ENCODE data around the gene MAP4K3. TPM values are rescaled to one million over a fixed set of nuclear protein-coding genes. Genes with fewer than 3 reads are reported as not detected.

Gene MAP4K3
- 10 to 100 TPM; 16.1 to 17.7 TPM for total RNA-seq

DNA sequence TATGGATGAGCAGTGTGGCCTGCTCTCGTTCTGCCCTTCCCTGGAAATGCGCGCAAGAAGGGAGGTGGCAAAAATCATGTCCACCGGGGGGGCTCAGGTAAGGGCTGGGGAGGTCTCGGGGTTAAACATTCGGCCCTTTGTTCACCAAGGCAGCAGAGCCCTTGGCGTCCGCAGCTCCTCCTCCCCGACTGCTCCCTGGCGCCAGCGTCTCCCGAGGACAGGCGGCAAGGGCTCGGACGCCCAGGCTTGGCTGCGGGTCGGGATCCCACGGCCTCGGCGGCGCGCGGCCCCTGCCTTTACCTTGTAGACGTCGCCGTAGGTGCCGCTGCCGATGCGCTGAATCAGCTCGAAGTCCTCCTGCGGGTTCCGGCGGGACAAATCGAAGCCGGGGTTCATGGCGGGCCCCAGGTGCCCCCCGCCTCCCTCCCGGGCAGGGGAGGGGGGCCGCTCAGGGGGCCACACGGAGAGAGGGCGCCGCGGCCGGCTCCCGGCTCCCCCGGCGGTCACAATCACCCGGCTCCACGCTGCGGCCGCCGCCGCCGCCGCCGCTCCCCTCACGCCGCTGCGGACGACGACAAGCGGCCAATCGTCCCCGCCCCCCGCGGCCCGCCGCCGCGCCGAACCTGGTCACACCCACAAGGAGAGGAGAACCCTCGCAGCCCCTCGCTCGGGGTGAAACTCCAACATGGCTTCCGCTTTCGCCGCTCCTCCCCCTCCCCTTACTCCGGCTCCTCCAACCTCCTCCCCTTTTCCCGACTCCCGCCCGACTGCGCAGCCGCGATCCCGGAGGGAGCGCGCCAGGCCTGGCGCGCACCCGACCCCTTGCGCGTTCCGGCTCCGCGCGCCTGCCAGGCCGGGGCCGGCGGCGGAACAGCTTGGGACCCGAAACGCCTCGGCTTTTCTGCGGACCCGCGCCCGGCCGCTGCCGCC, at the start of gene MAP4K3:
Gene MAP4K3, minus strand, starts transcription at position 694 of the 930 bp plus-strand sequence. Its CDS starts 298 bp downstream, at position 396.
- Mint-ChIP-seq H3K27ac (peak within 1 kb of the TSS; percentile 82 to 93), H3K9me3 (no peaks in the 10 kb centered on the region), H3K36me3 (peaks cover 7 to 11% of the 10 kb centered on the region in 2 donors)
- peak; percentile 75 to 76 for ATAC-seq
- peak; percentile 76 to 86 for DNase-seq (ENCODE audit: low spot score in 2 of 2)

DNA sequence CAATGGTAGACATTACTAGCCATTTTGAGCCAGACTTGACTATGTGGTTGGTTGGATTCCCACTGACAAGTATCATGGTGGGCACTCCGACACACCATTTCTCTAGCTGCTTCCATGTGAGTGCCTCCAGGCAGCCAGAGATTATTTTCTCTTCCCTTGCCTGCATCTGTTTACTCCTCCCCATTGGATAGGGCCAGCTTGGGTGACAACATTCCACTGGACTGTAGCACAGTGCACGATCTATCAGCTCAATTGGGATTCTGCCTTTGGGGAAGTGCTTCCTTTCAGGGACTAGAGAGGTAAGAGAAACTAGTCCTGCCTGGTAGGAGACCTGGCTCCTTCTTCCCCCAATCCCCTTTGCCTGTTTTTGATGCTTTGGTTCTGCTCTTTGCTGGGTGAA, 49.0 kb upstream of the MAP4K3 start:
- no peak for ATAC-seq
- DNase-seq (ENCODE audit: low spot score in 2 of 2): no peak
- H3K27ac Mint-ChIP-seq: no peak overlapping the region
- peaks cover 0 to 13% of the 10 kb centered on the region in 2 donors for H3K36me3 Mint-ChIP-seq
- H3K9me3 Mint-ChIP-seq: no peaks in the 10 kb centered on the region

DNA sequence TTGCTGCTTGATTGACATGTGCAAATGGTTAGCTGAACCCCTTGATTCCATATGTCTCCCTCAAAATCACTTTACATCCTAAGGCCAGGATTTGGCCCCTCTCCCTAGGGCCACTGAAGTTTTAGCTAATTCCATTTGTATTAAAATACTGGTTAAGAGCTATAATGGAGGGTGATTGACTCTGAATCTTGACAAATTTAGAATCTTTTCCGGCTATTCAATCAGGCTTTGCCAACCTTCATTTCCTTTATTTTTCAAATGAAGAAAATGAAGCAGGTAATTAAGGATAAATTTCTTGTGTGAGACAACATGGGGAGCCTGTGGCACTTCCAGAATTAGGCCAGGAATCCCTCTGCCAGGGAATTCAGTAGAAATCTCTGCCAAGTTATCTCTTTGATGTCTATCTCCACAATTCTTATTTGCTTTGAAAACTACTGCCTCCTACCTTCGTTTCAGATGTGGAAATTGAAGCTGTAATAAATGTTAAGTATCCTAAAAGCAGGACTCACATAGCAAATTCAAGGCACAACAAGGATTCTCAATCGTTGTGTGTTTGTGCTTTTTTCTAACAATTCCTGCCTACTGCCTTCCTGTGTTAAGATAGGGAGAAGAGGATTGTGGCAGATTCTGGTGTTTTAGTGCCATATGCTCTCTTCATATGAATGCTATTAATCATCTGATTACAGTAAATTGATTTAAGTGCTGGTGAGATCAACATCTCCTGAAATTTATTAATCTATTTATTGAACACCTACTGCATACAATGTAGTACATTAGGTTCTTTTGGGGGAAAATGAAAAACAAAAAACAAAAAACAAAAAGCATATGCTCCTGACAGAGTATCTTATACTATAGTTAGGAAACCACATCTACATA, 47.8 kb upstream of the MAP4K3 start:
- Mint-ChIP-seq H3K36me3 (peaks cover 0 to 13% of the 10 kb centered on the region in 2 donors), H3K27ac (no peak overlapping the region), H3K9me3 (no peaks in the 10 kb centered on the region)
- ATAC-seq (no peak), DNase-seq (ENCODE audit: low spot score in 2 of 2) (no peak)

DNA sequence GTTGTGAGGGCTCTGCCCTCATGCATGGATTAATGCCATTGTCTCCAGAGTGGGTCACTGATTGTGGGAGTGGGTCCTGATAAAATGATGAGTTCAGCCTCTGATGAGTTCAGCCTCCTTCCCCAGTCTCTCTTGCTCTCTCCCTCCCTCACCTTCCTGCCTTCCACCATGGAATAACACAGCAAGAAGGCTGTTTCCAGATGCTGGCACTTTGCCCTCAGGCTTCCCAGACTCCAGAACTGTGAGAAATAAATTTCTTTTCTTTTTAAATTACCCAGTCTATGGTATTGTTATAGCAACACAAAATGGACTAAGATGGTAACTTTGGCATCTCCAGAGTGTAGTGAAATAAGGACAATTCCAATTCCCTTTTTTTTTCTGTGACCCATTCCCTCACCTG, 47.1 kb upstream of the MAP4K3 start:
- DNase-seq (ENCODE audit: low spot score in 2 of 2): no peak

DNA sequence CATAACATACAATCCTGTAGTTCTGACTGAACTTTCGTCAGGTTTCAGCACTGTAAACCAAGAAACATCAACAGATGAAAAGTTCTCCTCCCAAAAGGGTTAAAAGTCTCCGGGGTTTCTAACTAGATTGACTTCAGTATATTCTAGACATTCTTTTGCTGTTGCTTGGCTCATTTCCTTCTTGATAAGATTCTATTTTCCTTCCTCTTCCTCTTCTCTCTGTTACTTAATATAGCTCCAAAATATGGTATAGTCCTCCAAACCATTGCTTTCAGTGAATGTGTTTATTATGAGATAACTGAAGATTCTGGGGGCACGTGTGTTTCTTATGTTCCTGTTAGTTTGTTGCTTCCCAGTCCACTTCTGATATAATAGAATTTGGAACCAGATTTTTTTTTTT, 46.4 kb upstream of the MAP4K3 start:
- ATAC-seq: no peak
- Mint-ChIP-seq H3K36me3 (peaks cover 0 to 18% of the 10 kb centered on the region in 2 donors), H3K9me3 (no peaks in the 10 kb centered on the region), H3K27ac (no peak overlapping the region)
- no peak for DNase-seq (ENCODE audit: low spot score in 2 of 2)

More for the DNA sequence above, 47.1 kb upstream of the MAP4K3 start:
- peaks cover 0 to 13% of the 10 kb centered on the region in 2 donors for H3K36me3 Mint-ChIP-seq
- no peaks in the 10 kb centered on the region for H3K9me3 Mint-ChIP-seq
- no peak overlapping the region for H3K27ac Mint-ChIP-seq
- ATAC-seq: no peak

DNA sequence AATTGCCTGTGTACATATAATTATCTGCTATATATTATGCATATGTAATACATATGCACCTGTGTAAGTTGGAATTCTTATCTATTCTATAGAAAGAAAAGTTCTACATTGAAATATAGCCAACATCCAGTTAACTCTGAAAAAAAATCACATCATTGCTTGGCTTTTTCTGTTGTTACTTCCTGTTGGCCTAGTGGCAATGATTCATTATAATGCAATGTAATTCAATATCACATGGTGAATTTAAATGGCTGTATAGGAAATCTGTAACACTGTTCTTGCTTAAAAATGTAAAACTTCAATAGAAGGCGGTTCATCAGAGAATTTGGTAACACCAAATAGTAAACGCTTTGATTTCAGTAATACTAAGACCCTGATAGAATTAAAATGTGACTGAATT, 44.5 kb upstream of the MAP4K3 start:
- Mint-ChIP-seq H3K27ac (no peak overlapping the region), H3K36me3 (peaks cover 18 to 33% of the 10 kb centered on the region in 2 donors), H3K9me3 (peaks cover 7 to 14% of the 10 kb centered on the region in 2 donors)
- DNase-seq (ENCODE audit: low spot score in 2 of 2): no peak
- no peak for ATAC-seq

DNA sequence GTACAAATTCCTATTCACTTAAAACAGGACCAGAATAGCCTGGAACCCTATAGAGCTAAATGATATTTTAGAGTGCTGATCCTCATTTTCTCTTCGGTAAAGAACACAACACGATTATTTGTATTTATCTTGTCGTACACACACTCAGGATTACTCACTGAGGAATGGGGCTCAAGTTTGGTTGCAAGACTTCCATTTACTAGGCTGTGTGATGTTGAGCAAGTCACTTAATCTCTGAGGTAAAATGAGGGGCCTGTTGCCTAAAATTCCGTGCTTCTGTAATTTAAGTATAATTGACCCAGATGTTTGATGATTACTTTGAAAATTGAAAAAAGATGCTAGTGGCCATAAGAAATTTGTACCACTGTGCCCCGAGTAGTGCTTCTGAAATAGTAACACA, 42.6 kb upstream of the MAP4K3 start:
- ATAC-seq (no peak), DNase-seq (ENCODE audit: low spot score in 2 of 2) (no peak)
- Mint-ChIP-seq H3K27ac (no peak overlapping the region), H3K36me3 (peaks cover 22 to 29% of the 10 kb centered on the region in 2 donors), H3K9me3 (peaks cover 10 to 18% of the 10 kb centered on the region in 2 donors)

DNA sequence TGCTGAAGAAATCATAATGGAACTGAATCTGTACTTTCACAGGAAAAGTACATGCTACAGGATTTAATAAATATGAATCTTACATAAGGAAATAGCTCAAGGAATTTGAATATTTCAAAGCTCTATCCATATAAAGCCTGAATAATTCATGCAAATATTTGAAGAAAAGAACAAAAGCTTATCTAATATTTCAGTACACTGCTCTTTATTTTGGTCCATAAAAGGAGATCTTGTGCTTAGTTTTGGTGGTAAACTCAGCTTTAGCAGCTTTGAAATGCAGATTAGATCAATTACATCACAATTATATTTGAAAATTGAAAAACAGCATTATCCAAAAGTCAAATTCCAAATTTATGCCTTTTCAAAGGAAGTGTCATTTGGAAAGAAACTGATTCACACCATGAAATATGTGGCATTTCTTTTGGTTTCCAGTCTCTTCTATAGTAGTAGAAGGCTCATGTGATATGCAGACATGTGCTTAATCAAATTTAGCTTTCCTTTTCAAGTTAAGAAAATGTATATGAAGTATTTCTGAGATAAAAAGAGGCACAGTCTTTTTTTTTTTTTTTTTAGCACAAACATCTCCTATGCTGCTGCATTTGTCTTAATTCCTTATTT, 42.1 kb upstream of the MAP4K3 start:
- no peak overlapping the region for H3K27ac Mint-ChIP-seq
- H3K9me3 Mint-ChIP-seq: peaks cover 10 to 18% of the 10 kb centered on the region in 2 donors
- peaks cover 22 to 29% of the 10 kb centered on the region in 2 donors for H3K36me3 Mint-ChIP-seq
- ATAC-seq (no peak), DNase-seq (ENCODE audit: low spot score in 2 of 2) (no peak)

DNA sequence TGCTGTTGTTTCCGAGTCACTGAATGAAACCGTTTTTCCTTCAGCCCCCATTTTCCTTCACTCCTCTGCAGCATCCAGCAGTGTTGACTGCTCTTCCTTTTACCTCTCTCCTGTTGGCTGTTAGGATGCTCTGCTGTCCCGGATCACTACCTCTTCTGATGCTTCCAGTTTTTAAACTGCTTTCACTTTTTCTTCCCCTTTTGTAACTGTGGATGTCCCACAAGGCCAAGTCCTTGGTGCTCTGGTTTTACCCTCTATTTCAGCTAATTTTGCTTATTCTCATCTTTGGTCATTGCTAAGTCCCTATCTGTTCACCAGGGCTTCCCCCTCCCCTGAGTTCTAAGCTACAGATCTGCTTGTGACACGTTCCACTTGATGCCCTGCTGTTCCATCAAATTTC, 39.4 kb upstream of the MAP4K3 start:
- H3K27ac Mint-ChIP-seq: no peak overlapping the region
- H3K9me3 Mint-ChIP-seq: peaks cover 10 to 18% of the 10 kb centered on the region in 2 donors
- no peak for DNase-seq (ENCODE audit: low spot score in 2 of 2)
- peaks cover 22 to 30% of the 10 kb centered on the region in 2 donors for H3K36me3 Mint-ChIP-seq
- ATAC-seq: no peak

DNA sequence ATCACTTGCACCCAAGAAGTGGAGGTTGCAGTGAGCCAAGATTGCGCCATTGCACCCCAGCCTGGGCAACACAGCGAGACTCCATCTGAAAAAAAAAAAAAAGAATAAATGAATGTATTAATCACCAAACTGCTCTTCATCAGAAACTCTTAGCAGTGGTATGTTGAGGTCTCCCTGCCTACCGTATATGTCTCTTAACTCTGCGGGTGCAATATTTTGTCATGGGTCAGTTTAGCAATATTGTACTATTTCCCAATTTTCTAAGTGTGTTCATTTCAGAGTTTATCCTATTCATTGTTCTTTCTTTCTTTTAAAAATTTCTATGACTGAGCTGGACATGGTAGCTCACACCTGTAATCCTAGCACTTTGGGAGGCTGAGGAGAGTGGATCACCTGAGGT, 37.9 kb upstream of the MAP4K3 start:
- Mint-ChIP-seq H3K27ac (no peak overlapping the region), H3K9me3 (peaks cover 10 to 18% of the 10 kb centered on the region in 2 donors), H3K36me3 (peaks cover 22 to 34% of the 10 kb centered on the region in 2 donors)
- DNase-seq (ENCODE audit: low spot score in 2 of 2) (no peak), ATAC-seq (no peak)

DNA sequence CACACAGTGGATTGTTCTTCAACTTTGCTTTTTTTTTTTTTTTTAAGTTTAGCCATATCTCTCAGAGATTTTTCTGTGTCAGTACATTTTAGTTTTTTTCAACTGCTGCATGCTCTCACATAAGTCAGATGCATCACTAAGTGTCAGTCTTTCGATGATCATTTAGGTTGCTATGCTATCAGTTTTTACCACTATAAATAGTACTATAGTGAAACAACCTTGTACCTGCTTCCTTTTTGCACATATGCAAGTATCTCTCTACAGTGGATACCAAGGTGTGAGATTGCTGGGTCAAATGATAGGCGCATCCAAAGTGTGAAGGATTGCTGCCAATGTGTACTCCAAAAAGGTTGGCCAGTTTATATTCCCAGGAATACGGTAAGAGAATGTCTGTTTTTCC, 33.5 kb upstream of the MAP4K3 start:
- no peak for DNase-seq (ENCODE audit: low spot score in 2 of 2)
- ATAC-seq: no peak
- Mint-ChIP-seq H3K27ac (no peak overlapping the region), H3K36me3 (peaks cover 0 to 5% of the 10 kb centered on the region in 2 donors), H3K9me3 (no peaks in the 10 kb centered on the region)

DNA sequence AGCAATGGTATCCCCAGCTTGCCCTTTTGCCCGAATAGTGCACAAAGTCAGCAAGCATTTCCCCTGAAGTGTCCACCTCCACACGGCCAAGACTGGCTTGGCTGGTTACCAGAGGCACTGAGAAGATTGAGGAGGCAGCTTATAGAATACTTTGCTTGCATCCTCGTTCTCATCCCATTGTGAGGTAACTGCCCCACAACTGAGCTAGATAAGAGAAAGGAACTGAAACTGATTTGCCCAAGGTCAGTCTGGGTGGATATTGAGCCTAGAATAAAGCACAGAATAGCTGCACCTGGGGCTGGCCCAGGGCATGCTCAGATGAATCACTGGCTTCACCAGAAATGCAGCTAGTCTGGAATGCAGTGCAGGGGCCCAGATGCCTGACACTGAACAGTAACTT, 32.7 kb upstream of the MAP4K3 start:
- Mint-ChIP-seq H3K27ac (no peak overlapping the region), H3K36me3 (peaks cover 0 to 5% of the 10 kb centered on the region in 2 donors), H3K9me3 (no peaks in the 10 kb centered on the region)
- ATAC-seq (peak; percentile 18 to 71), DNase-seq (ENCODE audit: low spot score in 2 of 2) (no peak)

DNA sequence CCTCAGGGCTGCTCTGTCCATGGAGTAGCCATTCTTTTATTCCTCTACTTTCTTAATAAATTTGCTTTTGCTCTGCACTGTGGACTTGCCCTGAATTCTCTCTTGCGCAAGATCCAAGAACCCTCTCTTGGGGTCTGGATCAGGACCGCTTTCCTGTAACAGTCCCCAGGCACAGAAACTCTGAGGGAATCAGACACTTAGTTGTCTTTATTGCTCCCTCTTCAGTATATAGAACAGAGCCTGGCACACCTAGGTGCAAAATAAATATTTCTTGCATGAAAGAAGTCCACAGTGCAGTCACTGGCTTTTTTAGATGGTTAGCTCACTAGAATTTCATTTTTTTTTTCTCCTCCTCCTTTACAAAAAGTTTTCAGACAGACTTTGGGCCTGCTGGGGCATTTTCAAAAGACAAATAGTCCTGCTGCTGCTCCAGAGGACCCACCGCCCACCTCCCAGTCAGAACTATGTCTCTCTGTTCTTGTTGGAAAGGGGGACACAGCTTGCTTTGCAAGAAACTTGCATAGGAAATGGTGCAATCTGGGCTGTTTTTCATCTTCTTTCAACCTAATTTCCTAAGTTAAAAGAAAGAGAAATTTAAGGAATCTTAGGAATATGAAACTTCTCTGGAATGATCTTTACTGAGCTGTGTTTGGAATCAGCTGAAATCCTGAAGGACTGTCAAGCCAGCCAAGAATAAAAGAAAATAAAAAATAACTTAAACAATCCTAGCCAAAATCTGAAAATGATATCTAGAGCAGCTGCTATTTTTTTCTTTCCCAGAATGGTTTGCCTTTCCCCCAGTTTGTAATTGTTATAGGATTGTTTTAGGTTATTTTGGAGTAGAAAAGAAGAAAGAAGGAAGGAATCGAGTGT, 31.7 kb upstream of the MAP4K3 start:
- no peaks in the 10 kb centered on the region for H3K9me3 Mint-ChIP-seq
- H3K36me3 Mint-ChIP-seq: peaks cover 0 to 5% of the 10 kb centered on the region in 2 donors
- H3K27ac Mint-ChIP-seq: peak overlapping the region in 1 of 2 donors; percentile 62
- DNase-seq (ENCODE audit: low spot score in 2 of 2): no peak
- ATAC-seq: no peak

DNA sequence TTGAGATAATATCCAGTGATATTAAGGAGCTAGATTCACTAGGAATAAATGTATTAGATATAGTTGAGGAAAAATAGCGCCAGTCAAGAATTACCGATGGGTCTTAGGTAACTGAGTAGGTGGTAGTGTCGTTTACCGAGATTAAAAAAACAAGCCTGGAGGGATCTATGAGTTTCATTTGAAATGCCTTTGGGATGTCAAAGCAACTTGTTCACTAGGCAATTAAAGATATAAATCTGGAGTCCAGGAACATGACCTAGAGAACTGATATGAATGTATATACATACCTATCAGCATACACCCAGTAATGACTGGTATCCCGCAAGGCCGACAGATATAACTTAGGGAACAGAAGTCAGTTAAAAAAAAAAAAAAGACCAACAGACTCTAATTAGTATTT, 29.2 kb upstream of the MAP4K3 start:
- Mint-ChIP-seq H3K27ac (peak overlapping the region; percentile 40 to 62), H3K9me3 (no peaks in the 10 kb centered on the region), H3K36me3 (peaks cover 0 to 2% of the 10 kb centered on the region in 2 donors)
- ATAC-seq (no peak), DNase-seq (ENCODE audit: low spot score in 2 of 2) (no peak)

DNA sequence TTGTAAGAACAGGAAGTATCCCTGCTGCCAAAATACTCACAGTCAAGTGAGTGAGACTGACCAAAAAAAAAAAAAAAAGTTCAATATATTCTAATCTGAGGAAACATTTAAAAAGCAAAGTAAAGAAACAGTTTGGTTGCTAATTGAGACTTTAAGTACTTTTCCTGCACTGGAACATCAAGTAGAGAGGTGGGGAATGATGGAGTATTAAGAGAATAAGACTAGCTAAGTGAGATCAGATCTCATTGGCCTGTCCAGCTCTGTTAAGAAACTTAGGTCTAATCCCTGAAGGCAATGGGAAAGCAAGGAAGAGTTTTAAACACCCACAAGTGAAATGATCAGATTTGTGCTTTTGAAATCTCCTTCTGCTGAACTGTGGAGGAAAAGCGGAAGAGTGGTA, 27.8 kb upstream of the MAP4K3 start:
- no peak overlapping the region for H3K27ac Mint-ChIP-seq
- ATAC-seq (no peak), DNase-seq (ENCODE audit: low spot score in 2 of 2) (no peak)
- no peaks in the 10 kb centered on the region for H3K36me3 Mint-ChIP-seq
- H3K9me3 Mint-ChIP-seq: no peaks in the 10 kb centered on the region

DNA sequence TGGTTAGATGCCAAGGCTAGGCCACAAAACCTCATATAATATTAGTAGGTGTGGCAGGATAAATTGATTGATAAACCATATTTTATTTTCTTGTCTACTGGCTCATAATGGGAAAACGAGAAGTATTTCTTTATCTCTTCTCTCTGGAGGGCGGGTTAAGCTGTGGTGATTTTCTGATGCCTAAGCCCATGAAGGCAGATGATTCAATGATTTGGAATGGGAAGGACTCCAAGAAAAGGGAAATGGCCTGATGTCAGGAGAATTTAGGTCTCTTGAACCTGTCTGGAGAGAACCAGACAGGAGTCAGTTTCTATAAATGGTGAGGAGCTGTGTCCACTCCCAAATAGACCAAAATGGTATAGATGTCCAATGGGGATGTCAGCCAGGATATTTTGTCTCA, 18.7 kb upstream of the MAP4K3 start:
- ATAC-seq (no peak), DNase-seq (ENCODE audit: low spot score in 2 of 2) (no peak)
- Mint-ChIP-seq H3K36me3 (peaks cover 0 to 10% of the 10 kb centered on the region in 2 donors), H3K9me3 (no peaks in the 10 kb centered on the region), H3K27ac (no peak overlapping the region)

Measured in activated naive CD4-positive, alpha-beta T cell treated with anti-CD3 and anti-CD28 coated beads, Interleukin-2, amount 50 U/mL, for 72 hours (primary cell).